ENCODE measurements around the gene BMAL1.

- TF ChIP-seq POLR2AphosphoS5 (IDR thresholded peaks at IDR 0.05; ENCODE audit: borderline replicate concordance, low read depth, low read length) (no peak), EZH2 (IDR thresholded peaks at IDR 0.05) (no peak)
Observed at GRCh38 chr11:13288375-13289029, 10.9 kb downstream of the BMAL1 start.
